ENCODE measurements around the gene KRTAP5-3. TPM values are rescaled to one million over a fixed set of nuclear protein-coding genes. Genes with fewer than 3 reads are reported as not detected.

Gene KRTAP5-3, protein sequence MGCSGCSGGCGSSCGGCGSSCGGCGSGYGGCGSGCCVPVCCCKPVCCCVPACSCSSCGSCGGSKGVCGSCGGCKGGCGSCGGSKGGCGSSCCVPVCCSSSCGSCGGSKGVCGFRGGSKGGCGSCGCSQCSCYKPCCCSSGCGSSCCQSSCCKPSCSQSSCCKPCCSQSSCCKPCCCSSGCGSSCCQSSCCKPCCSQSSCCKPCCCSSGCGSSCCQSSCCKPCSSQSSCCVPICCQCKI
- not detected in 2 replicates for total RNA-seq (2021)
- not detected for Bru-seq, nascent RNA
- BruChase-seq, experiment 1, labeled RNA remaining after a 2-hour chase, result not detected
- BruChase-seq, experiment 2, labeled RNA remaining after a 6-hour chase, result not detected
- long read RNA-seq, result 0 reads

DNA sequence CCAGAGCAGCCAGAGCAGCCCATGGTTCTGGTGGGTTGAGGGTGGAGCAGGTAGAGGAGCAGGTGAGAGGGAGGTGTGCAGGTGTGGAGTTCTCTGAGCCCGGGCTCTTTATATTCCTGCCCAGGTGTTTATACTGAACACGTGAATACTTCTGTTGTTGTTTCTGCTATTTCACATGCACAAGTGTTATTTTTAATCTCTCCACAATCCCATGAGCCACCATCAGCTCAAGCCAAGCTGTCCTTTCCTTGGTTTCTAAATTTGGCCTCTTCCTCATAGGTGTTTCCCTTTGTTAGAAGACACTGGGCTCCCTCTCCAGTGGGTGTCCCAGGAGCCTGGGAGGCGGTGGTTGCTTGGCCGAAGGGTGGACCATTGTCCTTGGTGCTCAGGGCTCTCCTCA, at the start of gene KRTAP5-3:
Gene KRTAP5-3, minus strand, starts transcription at position 101 of the 400 bp plus-strand sequence. Its CDS starts 78 bp downstream, at position 23.
- ChIA-PET CTCF (no interaction called here), POLR2A (ENCODE audit: unreplicated experiment) (no interaction called here)
- Histone ChIP-seq H4K20me1 (ENCODE audit: insufficient read depth) (no peaks in the 10 kb centered on the region), H3K9me2 (ENCODE audit: insufficient read depth) (no peaks in the 10 kb centered on the region), H3K27me3 (ENCODE audit: insufficient read depth, low read depth) (peaks cover 27% of the 10 kb centered on the region), H3K4me2 (no peak within 1 kb of the TSS), H3K4me1 (replicated peaks; ENCODE audit: insufficient read depth) (no peaks in the 10 kb centered on the region), H3K79me2 (ENCODE audit: low read depth) (no peaks in the 10 kb centered on the region), H3K4me3 (no peak within 1 kb of the TSS), H3F3A (ENCODE audit: insufficient read depth, low read depth) (no peaks in the 10 kb centered on the region), H3K36me3 (ENCODE audit: low read depth) (no peaks in the 10 kb centered on the region), H3K27ac (no peak within 1 kb of the TSS), H3K9me3 (ENCODE audit: insufficient read depth, low read depth) (no peaks in the 10 kb centered on the region), H2AFZ (no peak within 1 kb of the TSS)
- DNase-seq, result no peak
- no TSS peak for BruUV-seq (replicated peaks)
- no peak for TF ChIP-seq EZH2 (IDR thresholded peaks at IDR 0.05; ENCODE audit: low read depth)
- TF ChIP-seq, protein P1, sequence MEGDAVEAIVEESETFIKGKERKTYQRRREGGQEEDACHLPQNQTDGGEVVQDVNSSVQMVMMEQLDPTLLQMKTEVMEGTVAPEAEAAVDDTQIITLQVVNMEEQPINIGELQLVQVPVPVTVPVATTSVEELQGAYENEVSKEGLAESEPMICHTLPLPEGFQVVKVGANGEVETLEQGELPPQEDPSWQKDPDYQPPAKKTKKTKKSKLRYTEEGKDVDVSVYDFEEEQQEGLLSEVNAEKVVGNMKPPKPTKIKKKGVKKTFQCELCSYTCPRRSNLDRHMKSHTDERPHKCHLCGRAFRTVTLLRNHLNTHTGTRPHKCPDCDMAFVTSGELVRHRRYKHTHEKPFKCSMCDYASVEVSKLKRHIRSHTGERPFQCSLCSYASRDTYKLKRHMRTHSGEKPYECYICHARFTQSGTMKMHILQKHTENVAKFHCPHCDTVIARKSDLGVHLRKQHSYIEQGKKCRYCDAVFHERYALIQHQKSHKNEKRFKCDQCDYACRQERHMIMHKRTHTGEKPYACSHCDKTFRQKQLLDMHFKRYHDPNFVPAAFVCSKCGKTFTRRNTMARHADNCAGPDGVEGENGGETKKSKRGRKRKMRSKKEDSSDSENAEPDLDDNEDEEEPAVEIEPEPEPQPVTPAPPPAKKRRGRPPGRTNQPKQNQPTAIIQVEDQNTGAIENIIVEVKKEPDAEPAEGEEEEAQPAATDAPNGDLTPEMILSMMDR (conservative IDR thresholded peaks at IDR 0.05), result no peak
- intact Hi-C loops (cut with micrococcal nuclease; ENCODE audit: unreplicated experiment), result no loop called here

DNA sequence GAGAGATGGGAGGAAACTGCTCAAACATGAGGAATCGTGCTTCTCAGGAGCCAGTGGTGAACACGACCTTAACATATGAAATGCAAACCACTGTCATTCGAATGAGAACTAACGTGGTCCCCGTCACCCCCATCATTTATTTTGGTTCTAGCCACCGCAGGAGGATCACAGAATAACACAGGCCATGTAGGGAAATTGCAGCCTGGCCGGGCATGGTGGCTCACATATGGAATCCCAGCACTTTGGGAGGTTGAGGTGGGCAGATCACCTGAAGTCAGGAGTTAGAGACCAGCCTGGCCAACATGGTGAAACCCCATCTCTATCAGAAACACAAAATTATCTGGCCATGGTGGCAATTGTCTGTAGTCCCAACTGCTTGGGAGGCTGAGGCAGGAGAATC, 48.4 kb upstream of the KRTAP5-3 start:
- Histone ChIP-seq H3K4me3 (no peak overlapping the region), H3K36me3 (ENCODE audit: low read depth) (no peaks in the 10 kb centered on the region), H3K79me2 (ENCODE audit: low read depth) (no peaks in the 10 kb centered on the region), H3K27ac (no peak overlapping the region), H3K9me3 (ENCODE audit: insufficient read depth, low read depth) (no peaks in the 10 kb centered on the region), H3K4me1 (replicated peaks; ENCODE audit: insufficient read depth) (no peaks in the 10 kb centered on the region), H4K20me1 (ENCODE audit: insufficient read depth) (no peaks in the 10 kb centered on the region), H3K9me2 (ENCODE audit: insufficient read depth) (no peaks in the 10 kb centered on the region), H2AFZ (no peak overlapping the region), H3K27me3 (ENCODE audit: insufficient read depth, low read depth) (peaks cover 54% of the 10 kb centered on the region), H3K4me2 (no peak overlapping the region), H3F3A (ENCODE audit: insufficient read depth, low read depth) (no peaks in the 10 kb centered on the region)
- BruUV-seq (replicated peaks), result no TSS peak
- CTCF ChIA-PET, result no interaction called here
- POLR2A ChIA-PET (ENCODE audit: unreplicated experiment), result no interaction called here
- intact Hi-C loops (cut with micrococcal nuclease; ENCODE audit: unreplicated experiment), result no loop called here
- no peak for DNase-seq
- TF ChIP-seq EZH2 (IDR thresholded peaks at IDR 0.05; ENCODE audit: low read depth), result no peak
- TF ChIP-seq, protein P1 (conservative IDR thresholded peaks at IDR 0.05), result no peak

DNA sequence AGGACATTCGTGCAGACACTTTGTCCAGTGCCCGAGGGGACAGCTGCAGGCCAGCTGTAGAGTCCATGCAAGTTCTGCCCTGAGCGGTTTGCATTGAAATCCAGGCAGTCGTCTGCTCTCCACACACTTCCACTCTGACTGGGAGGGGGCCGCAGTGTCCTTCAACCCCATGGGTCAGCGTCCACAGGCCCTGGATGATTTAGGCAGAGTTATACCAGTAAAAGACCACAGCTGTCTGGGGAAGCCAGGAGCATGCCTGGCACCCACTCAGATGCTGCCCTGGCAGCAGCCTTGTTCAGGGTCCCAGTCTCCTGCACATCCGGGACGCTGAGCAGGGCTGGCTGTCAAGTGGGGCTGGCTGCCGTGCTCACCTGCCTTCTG, 47.8 kb upstream of the KRTAP5-3 start:
- no peak for DNase-seq
- no TSS peak for BruUV-seq (replicated peaks)
- no peaks in the 10 kb centered on the region for H3K9me3 ChIP-seq (ENCODE audit: insufficient read depth, low read depth)
- H3K36me3 ChIP-seq (ENCODE audit: low read depth), result no peaks in the 10 kb centered on the region
- no peak overlapping the region for H3K4me2 ChIP-seq
- intact Hi-C loops (cut with micrococcal nuclease; ENCODE audit: unreplicated experiment), result no loop called here
- no peaks in the 10 kb centered on the region for H3K79me2 ChIP-seq (ENCODE audit: low read depth)
- H4K20me1 ChIP-seq (ENCODE audit: insufficient read depth), result no peaks in the 10 kb centered on the region
- no peaks in the 10 kb centered on the region for H3K4me1 ChIP-seq (replicated peaks; ENCODE audit: insufficient read depth)
- H3K9me2 ChIP-seq (ENCODE audit: insufficient read depth), result no peaks in the 10 kb centered on the region
- no peak overlapping the region for H3K27ac ChIP-seq
- no peaks in the 10 kb centered on the region for H3F3A ChIP-seq (ENCODE audit: insufficient read depth, low read depth)
- H3K27me3 ChIP-seq (ENCODE audit: insufficient read depth, low read depth), result peaks cover 54% of the 10 kb centered on the region
- POLR2A ChIA-PET (ENCODE audit: unreplicated experiment), result no interaction called here
- CTCF ChIA-PET, result no interaction called here
- H2AFZ ChIP-seq, result no peak overlapping the region
- H3K4me3 ChIP-seq, result no peak overlapping the region
- TF ChIP-seq EZH2 (IDR thresholded peaks at IDR 0.05; ENCODE audit: low read depth), result no peak
- TF ChIP-seq, protein P1 (conservative IDR thresholded peaks at IDR 0.05), result no peak

Data from PC-9 (cell line).